Fibroblast of skin of abdomen (primary cell): ENCODE measurements around the gene DBT.

Experiments used
- DNase-seq: peaks from one replicate; pipeline ENCODE4 v3.0.0-alpha.2; 2013

Gene DBT

GRCh38 chr1:100187912-100188311 lies 61.7 kb downstream of the DBT start:
- DNase-seq = no peak

DNA sequence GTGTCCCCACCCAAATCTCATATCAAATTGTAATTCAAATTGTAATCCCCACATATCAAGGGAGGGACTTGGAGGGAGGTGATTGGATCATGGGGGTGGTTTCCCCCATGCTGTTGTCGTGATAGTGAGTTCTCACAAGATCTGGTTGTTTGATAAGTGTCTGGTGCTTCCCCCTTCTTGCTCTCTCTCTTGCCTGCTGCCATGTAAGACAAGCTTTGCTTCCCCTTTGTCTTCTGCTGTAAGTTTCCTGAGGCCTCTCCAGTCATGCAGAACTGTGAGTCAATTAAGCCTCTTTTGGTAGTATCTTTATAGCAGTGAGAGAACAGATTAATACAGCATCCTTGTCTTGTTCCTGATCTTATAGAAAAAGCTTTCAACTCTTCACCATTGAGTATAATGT lies 65.1 kb downstream of the DBT start:
- DNase-seq = no peak

DNA sequence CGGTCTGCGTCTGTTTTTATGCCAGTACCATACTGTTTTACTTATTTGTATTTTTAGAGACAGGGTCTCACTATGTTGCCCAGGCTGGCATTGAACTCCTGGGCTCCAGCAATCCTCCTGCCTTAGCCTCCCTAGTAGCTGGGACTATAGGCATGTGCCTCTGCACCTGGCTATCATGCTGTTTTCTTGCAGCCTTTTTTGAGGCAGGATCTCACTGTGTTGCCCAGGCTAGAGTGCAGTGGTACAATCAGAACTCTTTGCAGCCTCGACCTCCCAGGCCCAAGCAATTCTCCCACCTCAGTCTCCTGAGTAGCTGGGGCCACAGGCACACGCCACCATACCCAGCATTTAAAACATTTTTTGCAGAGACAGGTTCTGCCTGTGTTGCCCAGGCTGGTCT lies 66.3 kb downstream of the DBT start:
- no peak for DNase-seq

- DNase-seq = no peak
These were observed 71.5 kb downstream of the DBT start, which contains the start of gene LRRC39 for GRCh38 chr1:100178091-100178490. LRRC39 (minus strand) TSS chr1:100178256; CDS start chr1:100168516, 9,740 bp downstream.

DNA sequence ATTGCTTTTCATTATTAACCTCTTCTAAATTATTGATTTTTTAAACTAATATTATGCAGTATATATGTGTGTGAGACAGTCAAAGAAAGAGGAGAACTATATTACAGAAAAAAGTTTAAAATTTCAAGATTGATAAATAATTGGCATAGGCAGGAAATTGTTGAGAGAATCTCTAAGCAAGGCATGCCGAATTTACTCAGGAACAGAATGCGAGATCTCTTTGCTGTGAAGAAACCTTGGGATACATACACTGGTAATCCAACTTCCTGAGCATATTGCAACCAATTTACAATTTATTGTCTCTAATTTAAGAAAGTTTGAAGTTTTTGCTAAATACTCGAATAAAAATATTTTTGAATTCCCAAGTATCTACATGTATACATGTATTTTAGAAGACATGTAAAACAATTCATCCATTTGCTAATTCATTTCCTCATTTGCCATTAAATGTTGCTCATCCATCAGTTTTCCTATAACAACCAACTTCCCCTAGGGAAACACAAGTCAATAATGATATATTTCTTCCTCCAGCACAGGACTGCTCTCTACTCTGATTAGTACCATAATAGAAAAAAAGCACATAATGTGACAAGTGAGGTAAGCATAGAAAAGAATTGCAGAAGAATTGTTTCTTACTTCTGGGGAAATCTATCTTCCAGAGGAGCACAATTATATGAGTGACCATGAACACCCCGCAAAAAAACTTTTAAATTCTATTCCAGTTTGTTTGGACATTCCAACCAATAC lies 72.2 kb downstream of the DBT start:
- DNase-seq = no peak

- DNase-seq = no peak
These were observed 81.6 kb downstream of the DBT start for GRCh38 chr1:100168051-100168450.

DNA sequence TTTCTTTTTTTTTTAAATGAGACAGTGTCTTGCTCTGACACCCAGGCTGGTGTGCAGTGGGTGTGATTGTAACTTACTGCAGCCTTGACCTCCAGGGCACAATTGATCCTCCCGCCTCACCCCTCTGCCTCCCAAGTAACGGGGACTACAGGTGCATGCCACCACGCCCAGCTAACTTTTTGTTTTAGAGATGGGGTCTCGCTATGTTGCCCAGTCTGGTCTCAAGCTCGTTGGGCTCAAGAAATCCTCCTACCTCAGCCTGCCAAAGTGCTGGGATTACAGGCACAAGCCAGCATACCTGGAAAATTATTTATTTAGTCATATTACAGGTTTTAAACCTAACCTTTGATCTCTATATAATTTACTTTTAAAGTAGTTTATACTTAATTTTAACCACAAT lies 84.9 kb downstream of the DBT start:
- DNase-seq = no peak

- peak; percentile 67 for DNase-seq
These were observed 85.4 kb downstream of the DBT start for GRCh38 chr1:100164216-100164615.

GRCh38 chr1:100162881-100163280 lies 86.8 kb downstream of the DBT start:
- DNase-seq = no peak

- DNase-seq = no peak
These were observed 97.4 kb downstream of the DBT start for GRCh38 chr1:100152271-100152670.

DNA sequence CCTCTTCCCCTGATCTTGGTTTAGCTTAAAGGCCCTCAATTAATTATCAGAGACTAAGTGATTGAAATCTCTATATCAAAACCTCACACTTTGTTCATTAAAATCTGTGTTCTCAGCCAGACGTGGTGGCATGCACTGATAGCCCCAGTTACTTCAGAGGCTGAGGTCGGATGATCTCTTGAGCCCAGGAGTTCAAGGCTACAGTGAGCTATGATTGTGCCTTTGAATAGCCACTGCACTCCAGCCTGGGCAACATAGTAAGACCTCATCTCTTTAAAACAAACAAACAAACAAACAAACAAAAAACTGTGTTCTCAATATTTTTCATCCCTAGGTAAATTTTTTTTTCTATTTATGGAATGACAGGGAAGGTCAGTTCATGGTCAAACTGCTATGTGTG lies 98.0 kb downstream of the DBT start:
- DNase-seq = no peak

- DNase-seq = no peak
These were observed 101.8 kb downstream of the DBT start for GRCh38 chr1:100147875-100148274.

- DNase-seq = no peak
These were observed 102.7 kb downstream of the DBT start for GRCh38 chr1:100146958-100147357.

GRCh38 chr1:100145116-100145515 lies 104.5 kb downstream of the DBT start:
- DNase-seq = no peak

DNA sequence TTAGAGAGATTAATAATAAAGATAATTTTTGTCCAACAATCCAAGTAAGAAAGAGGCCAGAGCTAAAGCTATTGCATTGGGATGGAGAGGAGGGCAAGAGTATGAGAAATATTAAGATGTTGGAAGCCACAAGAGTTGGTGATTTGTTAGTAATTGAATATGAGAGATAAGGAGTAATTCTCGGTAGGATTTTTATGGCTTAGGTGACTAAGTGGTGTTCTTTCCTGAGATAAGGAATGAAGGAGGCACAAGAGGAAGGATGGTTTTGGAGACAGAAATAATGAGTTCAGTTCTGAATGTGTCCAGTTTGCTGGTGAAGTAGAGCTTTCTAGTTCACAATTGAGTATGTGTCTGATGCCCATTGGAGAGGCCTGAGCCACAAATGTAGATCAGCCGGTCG lies 107.3 kb downstream of the DBT start:
- DNase-seq = no peak

DNA sequence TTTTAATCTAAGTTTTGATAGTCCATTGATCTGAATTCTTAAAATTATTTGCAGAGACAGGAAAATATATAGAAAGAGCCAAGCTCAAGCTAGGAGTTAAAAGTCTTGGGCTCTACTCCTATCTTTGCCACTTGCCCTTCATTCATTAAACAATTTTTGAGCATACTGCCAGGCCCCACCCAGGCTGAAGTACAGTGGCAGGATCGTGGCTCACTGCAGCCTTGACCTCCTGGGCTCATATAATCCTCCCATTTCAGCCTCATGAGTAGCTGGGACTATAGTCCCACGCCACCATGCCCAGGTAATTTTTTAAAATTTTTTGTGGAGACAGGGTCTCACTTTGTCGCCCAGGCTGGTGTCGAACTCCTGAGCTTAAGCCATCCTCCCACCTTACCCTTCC lies 108.4 kb downstream of the DBT start:
- no peak for DNase-seq

- DNase-seq = no peak
These were observed 112.0 kb downstream of the DBT start for GRCh38 chr1:100137602-100138001.
